SH-SY5Y (cell line): ENCODE results near the gene NAA25.

ENCODE experiments used
- GATA2 ChIP-seq: IDR thresholded peaks from 2 replicates; pipeline ENCODE4 v1.6.1; 2011; ENCODE audit warnings: mild to moderate bottlenecking, low read depth, low read length
- GATA3 ChIP-seq: IDR thresholded peaks from 2 replicates; pipeline ENCODE4 v1.6.1; 2011; ENCODE audit warnings: low read depth, mild to moderate bottlenecking, low read length, moderate library complexity

Gene NAA25

GRCh38 chr12:112010415-112011344, 97.9 kb downstream of the NAA25 start:
- TF ChIP-seq GATA3 (no peak), GATA2 (no peak)

GRCh38 chr12:112008918-112009317, 99.7 kb downstream of the NAA25 start:
- TF ChIP-seq GATA2 (no peak), GATA3 (no peak)

- TF ChIP-seq GATA2 (no peak), GATA3 (no peak)
These were observed 100.6 kb downstream of the NAA25 start for GRCh38 chr12:112007945-112008344.

- TF ChIP-seq GATA3 (no peak), GATA2 (no peak)
These were observed 102.9 kb downstream of the NAA25 start for GRCh38 chr12:112005419-112006395.

- TF ChIP-seq GATA2 (no peak), GATA3 (no peak)
These were observed 104.5 kb downstream of the NAA25 start for GRCh38 chr12:112004041-112004440.

- no peak for TF ChIP-seq GATA2
- no peak for TF ChIP-seq GATA3
These were observed 107.0 kb downstream of the NAA25 start for GRCh38 chr12:112001576-112001975.

GRCh38 chr12:112000820-112001219, 107.8 kb downstream of the NAA25 start:
- no peak for TF ChIP-seq GATA2
- no peak for TF ChIP-seq GATA3

- TF ChIP-seq GATA2: no peak
- TF ChIP-seq GATA3: no peak
These were observed 110.6 kb downstream of the NAA25 start for GRCh38 chr12:111998015-111998414.

- TF ChIP-seq GATA3 (no peak), GATA2 (no peak)
These were observed 111.3 kb downstream of the NAA25 start for GRCh38 chr12:111997300-111997699.

- TF ChIP-seq GATA3 (no peak), GATA2 (no peak)
These were observed 112.7 kb downstream of the NAA25 start for GRCh38 chr12:111995782-111996480.

- TF ChIP-seq GATA2: no peak
- TF ChIP-seq GATA3: no peak
These were observed 115.1 kb downstream of the NAA25 start for GRCh38 chr12:111993292-111994150.

- TF ChIP-seq GATA3 (no peak), GATA2 (no peak)
These were observed 116.1 kb downstream of the NAA25 start for GRCh38 chr12:111992464-111992863.

GRCh38 chr12:111991946-111992345, 116.6 kb downstream of the NAA25 start:
- TF ChIP-seq GATA2 (no peak), GATA3 (no peak)

GRCh38 chr12:111991535-111991934, 117.0 kb downstream of the NAA25 start:
- TF ChIP-seq GATA3 (no peak), GATA2 (no peak)
